ENCODE results near the gene TEAD1.

Gene TEAD1

DNA sequence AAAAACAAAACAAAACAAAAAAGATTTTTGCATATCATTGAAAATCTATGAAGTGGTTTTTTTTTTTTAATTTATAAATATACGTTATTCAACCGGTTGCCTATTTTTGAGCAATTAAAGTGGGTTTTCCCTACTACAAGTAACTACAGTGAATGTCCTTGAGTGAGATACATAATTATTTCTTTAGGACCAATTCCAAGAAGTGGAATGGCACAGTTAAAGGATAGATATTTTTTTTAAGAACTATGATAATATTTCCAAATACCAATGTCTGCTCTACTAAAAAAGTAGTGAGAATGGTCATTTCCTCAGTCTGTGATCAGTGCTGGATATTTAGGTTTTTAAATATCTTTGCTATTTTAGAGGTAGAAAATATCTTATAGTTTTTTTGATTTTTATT lies 118.8 kb downstream of the TEAD1 start:
- DNase-seq: no peak

- no peak for DNase-seq
Measured at GRCh38 chr11:12793506-12793905, 119.3 kb downstream of the TEAD1 start.

DNA sequence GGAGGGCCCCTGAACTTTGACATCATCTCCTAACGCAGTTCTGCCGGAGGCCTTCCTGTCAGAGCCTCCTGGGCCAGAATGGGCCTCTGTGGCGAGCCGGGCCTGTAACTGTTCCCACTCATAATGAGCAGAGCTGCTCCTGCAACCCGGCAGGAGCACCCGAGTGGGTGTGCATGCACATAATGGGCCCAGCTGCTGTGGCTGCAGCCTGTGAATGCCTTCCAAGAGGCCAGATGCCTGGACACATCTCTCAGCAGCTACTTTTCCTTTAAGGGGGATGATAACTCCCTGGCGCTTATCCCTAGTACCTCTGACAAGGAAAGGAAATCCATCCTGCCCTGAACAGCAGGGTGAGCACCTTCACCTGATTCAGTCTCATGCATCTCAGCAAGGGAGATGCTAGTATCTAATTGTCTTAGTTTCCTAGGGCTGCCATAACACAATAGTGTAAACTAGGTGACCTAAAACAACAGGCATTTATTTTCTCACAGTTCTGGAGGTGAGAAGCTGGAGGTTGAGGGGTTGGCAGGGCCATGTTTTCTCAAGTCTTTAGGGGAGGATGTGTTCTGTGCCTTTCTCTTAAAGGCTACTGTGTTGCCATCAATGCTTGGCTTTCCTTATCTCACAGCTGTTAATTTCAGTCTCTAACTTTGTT lies 120.5 kb downstream of the TEAD1 start:
- DNase-seq: no peak

DNA sequence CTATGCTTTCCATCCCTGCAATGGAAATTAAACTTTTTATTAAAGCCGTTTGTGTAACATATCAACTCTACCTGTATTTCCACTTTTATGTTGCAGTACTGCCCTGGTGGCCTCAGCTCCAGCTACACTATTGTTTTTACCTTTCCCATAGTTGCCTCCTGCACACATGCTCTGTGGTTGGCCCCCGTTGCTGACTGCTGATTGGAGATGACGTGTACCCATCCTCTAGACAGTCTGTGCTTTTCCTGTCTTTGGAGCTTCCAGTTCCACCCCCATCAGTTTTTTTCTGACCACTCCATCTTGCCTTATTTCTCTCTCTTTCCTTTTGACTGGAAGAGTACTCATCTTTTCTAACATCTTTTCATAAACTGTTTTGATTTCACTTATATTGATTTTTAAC lies 123.8 kb downstream of the TEAD1 start:
- no peak for DNase-seq

DNA sequence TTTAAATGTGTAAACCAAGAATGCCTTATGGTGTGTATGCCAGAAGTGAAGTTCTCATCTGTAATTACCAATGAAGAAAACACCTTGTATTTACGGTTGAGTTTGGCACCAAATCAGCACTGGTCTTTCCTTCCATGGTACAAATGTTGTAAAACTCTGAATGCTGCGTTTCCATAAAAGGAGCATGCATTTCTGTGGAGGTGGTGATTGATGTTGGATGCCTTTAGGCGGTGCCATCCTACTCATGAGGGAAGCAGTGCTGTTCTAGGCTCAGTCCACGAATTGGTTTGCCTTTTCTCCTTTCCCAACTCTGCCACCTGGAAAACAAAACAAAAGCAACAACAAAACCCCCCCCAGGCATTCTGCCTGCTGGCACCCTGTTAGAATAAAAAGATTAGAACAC lies 124.4 kb downstream of the TEAD1 start:
- no peak for DNase-seq

- DNase-seq: no peak
Measured at GRCh38 chr11:12799334-12799835, 125.2 kb downstream of the TEAD1 start.

DNA sequence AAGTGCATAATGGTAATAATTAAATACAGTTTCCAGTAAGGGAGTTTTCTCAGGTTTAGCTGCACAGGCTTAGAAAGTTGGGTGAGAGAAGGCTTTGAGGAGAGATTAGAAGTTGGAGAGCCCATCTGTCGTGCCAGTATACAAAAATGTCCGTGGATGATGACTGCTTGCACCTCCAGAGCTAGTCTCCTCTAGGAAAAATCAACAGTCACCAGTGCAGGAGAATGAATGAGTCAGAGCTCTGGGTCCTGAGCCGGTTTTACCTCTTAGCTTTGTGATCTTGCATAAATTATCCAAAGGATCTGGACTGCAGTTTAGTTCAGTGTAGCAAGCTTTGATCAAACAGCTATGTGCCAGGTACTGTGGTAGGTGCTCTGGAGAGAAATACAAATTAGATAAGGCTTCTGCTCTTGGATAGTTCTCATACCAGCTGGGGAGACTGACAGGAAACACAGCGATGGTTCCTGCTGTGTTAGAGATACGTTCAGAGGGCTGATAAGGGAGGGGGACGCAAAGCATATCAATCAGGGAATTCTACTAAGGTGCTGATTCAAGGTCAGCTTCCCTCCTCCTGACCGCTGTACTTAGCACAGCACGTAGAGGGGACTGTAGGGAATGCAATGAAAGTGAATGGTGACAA lies 125.9 kb downstream of the TEAD1 start:
- DNase-seq: no peak

DNA sequence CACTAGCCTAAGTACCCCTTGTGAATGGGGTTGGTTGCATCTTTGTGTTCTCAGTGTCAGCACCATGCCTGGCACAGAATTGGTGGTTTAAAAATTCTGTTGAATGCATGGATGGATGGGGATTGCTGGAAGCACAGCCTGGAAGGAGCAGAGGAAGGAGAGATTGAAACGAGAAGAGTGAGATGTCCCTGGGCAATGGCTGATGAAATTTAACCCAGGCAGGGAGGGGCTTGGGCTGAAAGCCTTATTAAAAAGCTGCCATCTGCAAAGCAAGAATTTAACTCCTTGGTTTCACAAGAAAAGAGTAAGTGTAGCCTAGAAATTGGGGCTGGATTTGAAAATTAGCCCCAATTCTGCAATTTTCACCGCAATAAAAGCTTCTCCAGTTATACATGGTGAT lies 126.7 kb downstream of the TEAD1 start:
- DNase-seq: no peak

GRCh38 chr11:12801976-12802375 lies 127.8 kb downstream of the TEAD1 start:
- DNase-seq: no peak

DNA sequence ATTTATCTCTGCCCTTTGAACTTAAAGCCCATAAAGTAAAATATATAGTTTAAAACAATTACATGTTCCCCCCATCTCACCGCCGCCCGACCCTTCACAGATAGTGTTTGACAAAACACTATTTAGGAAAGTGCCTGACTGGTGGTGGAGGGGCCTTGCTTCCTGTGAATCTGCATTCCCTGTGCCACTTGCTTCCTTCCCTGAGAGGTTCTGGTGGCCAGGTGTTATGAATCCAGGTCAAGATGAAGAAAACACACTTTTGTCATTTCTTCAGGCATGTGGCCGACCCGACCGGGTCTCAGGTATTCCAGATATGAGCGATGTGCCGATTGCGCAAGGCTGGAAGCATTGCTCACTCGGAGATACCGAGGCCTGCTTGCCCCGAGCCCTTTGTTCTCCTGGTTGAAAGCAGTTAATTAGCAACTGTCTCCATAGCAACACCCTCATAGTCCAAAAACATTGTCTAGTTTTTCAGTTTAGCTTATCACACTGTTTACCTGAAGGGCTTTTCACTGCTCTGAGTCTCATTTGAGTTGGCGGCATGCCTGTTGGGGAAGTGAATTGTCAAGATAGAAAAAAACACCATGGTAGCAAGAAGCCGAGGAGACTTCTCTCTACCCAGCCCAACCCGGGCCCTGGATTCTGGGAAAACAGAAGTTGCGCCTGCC lies 128.3 kb downstream of the TEAD1 start:
- DNase-seq: no peak

DNA sequence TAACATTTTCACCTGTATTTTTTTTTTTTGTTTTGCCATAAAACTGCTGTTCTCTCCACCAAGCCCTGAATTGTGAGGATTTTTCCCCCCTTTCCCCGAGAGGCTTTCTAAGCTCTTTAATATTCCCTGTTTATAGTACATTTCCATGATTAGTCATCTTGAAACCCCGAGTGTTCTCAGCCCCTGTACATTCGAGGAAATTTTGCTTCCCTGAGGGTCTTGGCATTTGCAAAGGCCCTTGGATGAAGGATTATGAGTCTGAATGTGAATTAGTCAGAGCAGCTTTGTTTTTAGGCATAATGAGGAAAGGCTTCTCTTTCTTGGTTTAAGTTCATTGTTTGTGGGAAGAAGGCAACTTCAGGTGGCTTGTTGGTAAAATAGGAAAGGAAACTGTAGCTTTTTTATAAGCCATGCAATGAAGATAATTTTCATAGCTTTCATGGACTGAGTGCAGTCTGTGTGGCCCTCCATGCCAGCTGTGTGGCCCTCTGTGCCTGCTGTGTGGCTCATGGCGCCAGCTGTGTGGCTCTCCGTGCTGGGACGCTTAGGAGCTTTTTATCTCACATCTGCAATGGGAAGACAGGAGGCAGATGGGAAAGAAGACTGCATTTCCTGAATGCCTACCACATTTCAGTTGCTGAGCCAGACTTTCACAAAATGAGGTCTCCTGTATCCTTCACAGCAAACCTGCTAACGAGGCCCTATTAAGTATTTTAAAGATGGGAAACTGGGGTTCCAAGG lies 129.0 kb downstream of the TEAD1 start:
- no peak for DNase-seq

GRCh38 chr11:12806113-12806512 lies 131.9 kb downstream of the TEAD1 start:
- no peak for DNase-seq

GRCh38 chr11:12807621-12808020 lies 133.4 kb downstream of the TEAD1 start:
- no peak for DNase-seq

DNA sequence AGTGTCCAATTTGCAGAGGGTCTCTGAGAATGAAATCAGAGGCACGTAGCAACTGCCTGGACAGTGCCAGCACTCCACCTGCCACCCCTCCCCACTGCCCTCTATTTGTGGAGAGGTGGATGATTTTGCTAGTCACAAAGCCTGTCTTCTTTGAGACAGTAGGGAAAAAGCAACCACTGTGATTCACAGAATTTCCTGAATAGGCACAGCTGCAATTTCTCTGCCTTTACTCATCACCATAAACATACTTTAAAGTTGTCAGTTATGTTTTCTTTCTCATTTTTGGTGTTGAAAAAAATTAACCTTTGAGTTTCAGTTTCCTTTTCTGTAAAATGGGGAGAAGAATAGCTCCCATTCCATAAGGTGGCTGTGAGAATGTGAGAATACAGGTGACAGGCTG lies 134.3 kb downstream of the TEAD1 start:
- DNase-seq: no peak

GRCh38 chr11:12809364-12809763 lies 135.1 kb downstream of the TEAD1 start:
- no peak for DNase-seq

- no peak for DNase-seq
Measured at GRCh38 chr11:12809864-12810567, 135.8 kb downstream of the TEAD1 start.

GRCh38 chr11:12810568-12810894 lies 136.3 kb downstream of the TEAD1 start:
- DNase-seq: no peak

DNA sequence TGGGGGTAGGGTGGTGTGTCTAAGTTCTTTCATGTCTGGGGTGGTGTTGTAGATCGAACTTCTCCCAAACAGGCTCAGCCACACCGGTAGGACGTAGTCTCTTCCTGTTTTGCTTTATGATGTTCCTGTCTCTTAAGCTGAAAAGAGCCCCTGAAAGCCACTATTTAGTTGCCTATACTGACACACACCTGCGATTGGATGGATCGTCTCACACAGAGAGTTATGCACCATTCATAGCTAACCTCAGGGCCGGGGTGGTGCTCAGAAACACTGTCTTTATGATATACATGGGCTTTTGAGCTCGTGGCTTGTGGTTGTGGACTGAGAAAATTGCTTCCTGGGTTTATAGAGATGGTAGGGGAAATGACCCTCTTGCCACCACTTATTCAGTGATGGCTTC lies 137.6 kb downstream of the TEAD1 start:
- DNase-seq: no peak

DNA sequence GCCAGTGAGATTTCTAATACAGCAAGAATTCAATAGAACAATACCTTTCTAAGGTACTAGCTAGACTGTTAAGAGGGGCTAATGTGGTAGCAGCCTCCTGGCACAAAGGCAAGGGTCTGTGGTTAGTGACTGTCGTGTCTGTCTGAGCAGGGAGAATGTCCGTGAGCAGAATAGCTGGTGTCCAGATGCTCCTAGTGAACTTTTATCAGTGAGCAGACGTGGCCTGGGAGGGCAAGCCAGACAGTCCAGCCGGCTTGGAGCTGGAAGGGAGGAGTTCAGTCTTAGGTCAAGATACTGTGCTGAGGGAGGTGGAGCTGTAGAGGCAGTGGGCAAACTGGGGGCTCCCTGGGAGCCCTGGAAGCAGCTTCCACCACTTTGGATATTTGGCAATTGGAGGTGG lies 138.6 kb downstream of the TEAD1 start:
- no peak for DNase-seq

GRCh38 chr11:12813371-12814225 lies 139.4 kb downstream of the TEAD1 start:
- no peak for DNase-seq

DNA sequence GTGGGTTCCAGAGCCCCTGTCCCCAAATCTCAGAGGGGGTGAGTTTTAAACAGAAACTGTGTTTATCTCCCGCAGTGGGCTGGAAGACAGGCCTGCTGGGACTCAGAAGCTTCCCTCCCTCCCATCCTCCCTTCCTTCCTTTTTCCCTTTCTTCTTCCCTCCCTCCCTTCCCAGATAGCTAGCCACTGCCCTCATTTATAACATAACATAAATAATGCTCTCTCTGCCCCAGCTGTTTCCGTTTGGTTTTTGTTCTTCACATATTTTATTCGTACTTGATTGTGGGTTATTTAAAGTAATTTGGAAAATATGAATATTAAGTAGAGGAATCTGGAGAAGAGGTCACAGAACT lies 140.9 kb downstream of the TEAD1 start:
- no peak for DNase-seq

DNA sequence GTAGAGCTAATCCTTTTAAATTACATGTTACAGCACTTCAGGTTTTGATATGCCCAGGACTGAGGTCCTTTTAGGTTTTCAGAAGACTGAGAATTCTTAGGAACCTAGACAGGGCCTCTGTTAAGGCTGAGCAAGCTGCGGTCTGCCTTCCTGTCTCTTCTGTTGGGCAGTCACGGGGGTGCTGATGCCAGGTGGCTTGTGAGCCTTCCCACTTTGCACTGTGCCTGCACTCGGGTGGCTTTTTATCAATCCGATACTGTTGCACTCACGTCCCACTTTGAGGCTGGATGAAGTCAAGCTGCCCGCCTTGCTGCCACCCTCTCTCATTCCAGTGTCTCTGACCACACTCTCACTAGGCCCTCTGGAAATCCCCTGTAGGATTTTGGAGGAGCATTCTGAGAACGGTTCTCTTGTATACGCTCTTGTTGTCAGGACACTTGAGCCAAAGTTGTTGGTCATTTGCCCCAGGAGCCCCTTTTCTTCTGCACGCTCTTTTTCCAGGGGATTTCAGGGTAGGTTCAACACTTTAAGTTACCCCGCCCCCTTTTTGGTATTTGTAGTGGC lies 141.8 kb downstream of the TEAD1 start:
- DNase-seq: no peak

Measured in SIG-M5 (cell line).